ENCODE results near the gene EEF1G.

EEF1G gene

GRCh38 chr11:62548545-62549335 lies 25.0 kb downstream of the EEF1G start:
- DNase-seq (ENCODE audit: low read depth): no peak
- TF ChIP-seq CTCF (conservative IDR thresholded peaks at IDR 0.05; ENCODE audit: low read length): no peak
- no peak overlapping the region for H3K4me3 ChIP-seq (ENCODE audit: low read length)

GRCh38 chr11:62547691-62548281 lies 25.9 kb downstream of the EEF1G start:
- H3K4me3 ChIP-seq (ENCODE audit: low read length): peak overlapping the region; percentile 97
- TF ChIP-seq CTCF (conservative IDR thresholded peaks at IDR 0.05; ENCODE audit: low read length): no peak
- no peak for DNase-seq (ENCODE audit: low read depth)

- peak overlapping the region; percentile 97 for H3K4me3 ChIP-seq (ENCODE audit: low read length)
- DNase-seq (ENCODE audit: low read depth): no peak
- no peak for TF ChIP-seq CTCF (conservative IDR thresholded peaks at IDR 0.05; ENCODE audit: low read length)
These were observed 26.6 kb downstream of the EEF1G start for GRCh38 chr11:62546929-62547625.

GRCh38 chr11:62546244-62546928 lies 27.3 kb downstream of the EEF1G start, which contains the start of gene AHNAK:
Gene AHNAK, minus strand, starts transcription at chr11:62546806. Its CDS starts 10,708 bp downstream, at chr11:62536098.
- peak; percentile 67 for DNase-seq (ENCODE audit: low read depth)
- no peak for TF ChIP-seq CTCF (conservative IDR thresholded peaks at IDR 0.05; ENCODE audit: low read length)
- H3K4me3 ChIP-seq (ENCODE audit: low read length): peak within 1 kb of the TSS; percentile 97

GRCh38 chr11:62545437-62546243 lies 28.1 kb downstream of the EEF1G start:
- peak overlapping the region; percentile 97 for H3K4me3 ChIP-seq (ENCODE audit: low read length)
- DNase-seq (ENCODE audit: low read depth): peak; percentile 88
- TF ChIP-seq CTCF (conservative IDR thresholded peaks at IDR 0.05; ENCODE audit: low read length): no peak

Data from AG10803 (cell line).